Uterine smooth muscle cell (primary cell): ENCODE measurements around the gene CDC42SE1. TPM values are rescaled to one million over a fixed set of nuclear protein-coding genes. Genes with fewer than 3 reads are reported as not detected.

Experiments
- total RNA-seq: library from RNA; depleted of rRNA; stranded (reverse); fragments of >200 nt; gene quantifications from 2 replicates; pipeline ENCODE4 v1.2.3, GENCODE V29; 2014

Gene CDC42SE1
- total RNA-seq, result 41.1 and 44.4 TPM in 2 replicates

DNA sequence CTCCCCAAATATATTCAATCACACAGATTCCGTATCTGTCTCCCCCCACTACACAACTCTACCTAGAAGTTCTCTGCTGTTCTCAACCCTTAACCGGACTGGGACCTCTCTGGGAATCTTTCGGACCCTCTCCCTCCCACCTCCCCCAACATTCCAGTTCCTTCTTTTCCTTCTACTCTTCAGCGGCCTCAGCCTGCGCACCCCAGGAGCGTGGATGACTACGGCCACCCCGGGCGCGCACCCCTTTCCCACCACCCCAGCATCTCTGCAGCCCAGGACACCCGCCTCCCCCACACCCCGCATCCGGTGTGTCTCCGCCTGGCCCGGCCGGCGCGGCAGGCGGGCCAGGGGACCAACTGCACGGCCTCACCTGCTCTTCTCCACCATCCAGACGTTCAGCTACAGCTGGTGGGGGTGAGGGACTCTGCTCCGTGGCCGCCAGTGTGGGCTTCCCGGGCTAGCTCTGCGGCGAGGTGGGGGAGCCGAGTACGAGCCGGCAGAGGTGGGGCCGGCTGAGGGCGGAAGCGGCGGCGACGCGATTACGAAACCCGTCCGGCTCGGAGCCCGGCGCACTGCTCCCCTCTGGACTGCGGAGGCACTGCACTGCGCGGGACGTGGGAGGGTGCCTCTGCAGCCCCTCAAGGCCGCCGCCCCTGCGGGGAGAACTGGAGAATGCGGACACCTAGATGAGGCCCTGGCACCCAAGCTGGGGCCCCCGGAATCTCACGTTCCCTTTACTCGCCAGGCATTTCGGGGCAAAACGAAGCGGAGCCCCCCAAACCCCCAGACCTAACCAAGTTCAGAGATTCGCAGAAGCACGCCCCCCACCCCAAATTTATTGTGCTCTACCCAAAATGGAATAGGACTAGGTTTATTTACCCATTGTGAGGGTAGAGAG, at the start of gene CDC42SE1:
Gene CDC42SE1 (minus strand): TSS at position 514 of the 898 bp plus-strand sequence. CDS start 3,892 bp downstream, outside the sequence.

DNA sequence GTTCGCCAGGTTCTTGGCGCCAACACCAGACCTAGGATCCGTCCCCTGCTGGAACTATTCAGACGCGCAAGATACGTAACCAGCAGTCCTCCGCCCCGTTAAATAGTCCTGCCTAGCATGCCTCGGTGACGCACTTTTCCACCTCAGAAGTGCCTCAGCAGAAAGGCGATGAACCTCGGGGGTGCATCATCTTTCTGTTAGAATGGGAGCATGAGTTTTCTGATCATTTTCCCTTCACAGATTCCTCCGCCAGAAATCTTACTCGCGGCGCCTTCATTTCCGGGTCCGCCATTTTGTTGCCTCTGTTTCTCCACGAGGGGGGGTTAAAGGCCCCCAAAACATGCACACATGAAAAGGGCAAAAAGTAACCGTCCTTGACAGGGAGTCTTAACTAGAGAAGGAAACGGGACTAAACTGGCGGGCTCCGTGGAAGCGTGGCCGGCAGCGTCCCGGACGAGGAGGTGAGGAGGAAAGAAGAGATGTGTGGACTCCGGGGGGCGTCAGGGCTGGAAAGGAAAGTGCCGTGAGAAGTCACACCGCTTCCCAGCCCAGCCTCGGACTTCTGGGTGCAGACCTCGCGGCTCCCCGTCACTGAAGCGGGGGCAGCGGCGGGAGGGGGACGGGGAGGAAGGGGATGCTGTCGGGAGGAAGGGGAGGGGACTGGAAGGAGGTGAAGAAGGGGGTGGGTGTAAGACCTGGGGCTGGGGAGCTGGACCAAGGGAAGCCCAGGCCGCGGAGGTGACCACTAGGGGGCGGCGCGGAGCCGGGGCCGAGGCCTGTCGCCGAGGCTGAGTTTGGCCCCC, 11.3 kb upstream of the CDC42SE1 start, which contains the start of gene GABPB2:
Gene GABPB2 (plus strand): TSS at position 288 of the 803 bp plus-strand sequence. CDS start 17,429 bp downstream, outside the sequence.

GRCh38 chr1:151060007-151060656, 710 bp upstream of the CDC42SE1 start, which contains the start of gene MLLT11:
Gene MLLT11, plus strand, starts transcription at chr1:151060397. Its CDS starts 6,828 bp downstream, at chr1:151067225.

GRCh38 chr1:151047591-151047924, 11.9 kb downstream of the CDC42SE1 start, which contains the start of gene C1orf56:
Gene C1orf56, plus strand, starts transcription at chr1:151047751. Its CDS starts 97 bp downstream, at chr1:151047848.

GRCh38 chr1:151036356-151036755, 23.1 kb downstream of the CDC42SE1 start, which contains the start of gene BNIPL:
Gene BNIPL, plus strand, starts transcription at chr1:151036586. Its CDS starts 140 bp downstream, at chr1:151036726.

GRCh38 chr1:151008244-151009205, 50.9 kb downstream of the CDC42SE1 start, which contains the start of gene PRUNE1:
Gene PRUNE1, plus strand, starts transcription at chr1:151008449. Its CDS starts 184 bp downstream, at chr1:151008633.

GRCh38 chr1:151006327-151007052, 52.9 kb downstream of the CDC42SE1 start, which contains the start of gene MINDY1:
Gene MINDY1, minus strand, starts transcription at chr1:151006902. Its CDS starts 4,285 bp downstream, at chr1:151002617.

Other genes with a start within 250 kb of the CDC42SE1 start
- 38.3 and 52.6 TPM in 2 replicates for gene ARNT, start 183.0 kb downstream of the CDC42SE1 start, total RNA-seq
- not detected in 2 replicates for gene CTXND2, start 172.5 kb downstream of the CDC42SE1 start, total RNA-seq
- 31.2 and 35.1 TPM in 2 replicates for gene SETDB1, start 133.3 kb downstream of the CDC42SE1 start, total RNA-seq
- gene CERS2, start 84.8 kb downstream of the CDC42SE1 start, total RNA-seq, result 78.4 and 110 TPM in 2 replicates
- gene ANXA9, start 77.3 kb downstream of the CDC42SE1 start, total RNA-seq, result 1.1 and 1.3 TPM in 2 replicates
- 5.7 and 6.0 TPM in 2 replicates for gene MINDY1, start 52.7 kb downstream of the CDC42SE1 start, total RNA-seq
- gene PRUNE1, start 51.2 kb downstream of the CDC42SE1 start, total RNA-seq, result 4.0 and 4.6 TPM in 2 replicates
- gene BNIPL, start 23.0 kb downstream of the CDC42SE1 start, total RNA-seq, result 0.11 and 1.00 TPM in 2 replicates
- gene C1orf56, start 11.9 kb downstream of the CDC42SE1 start, total RNA-seq, result 1.4 and 1.7 TPM in 2 replicates
- gene MLLT11, start 775 bp upstream of the CDC42SE1 start, total RNA-seq, result 5.0 and 6.9 TPM in 2 replicates
- gene GABPB2, start 11.1 kb upstream of the CDC42SE1 start, total RNA-seq, result 15.6 and 18.4 TPM in 2 replicates
- gene SEMA6C, start 87.0 kb upstream of the CDC42SE1 start, total RNA-seq, result 0.66 and 0.75 TPM in 2 replicates
- gene TNFAIP8L2, start 97.0 kb upstream of the CDC42SE1 start, total RNA-seq, result not detected in 2 replicates
- gene LYSMD1, start 106.3 kb upstream of the CDC42SE1 start, total RNA-seq, result 5.6 and 6.7 TPM in 2 replicates
- gene SCNM1, start 106.5 kb upstream of the CDC42SE1 start, total RNA-seq, result 18.4 and 23.9 TPM in 2 replicates
- 0.22 TPM in 1 of 2 replicates, not detected in the other for gene TMOD4, start 116.4 kb upstream of the CDC42SE1 start, total RNA-seq
- gene VPS72, start 130.6 kb upstream of the CDC42SE1 start, total RNA-seq, result 50.7 and 54.9 TPM in 2 replicates
- 66.1 and 76.1 TPM in 2 replicates for gene PIP5K1A, start 138.9 kb upstream of the CDC42SE1 start, total RNA-seq
- 243 and 344 TPM in 2 replicates for gene PSMD4, start 195.1 kb upstream of the CDC42SE1 start, total RNA-seq
- 12.5 and 12.6 TPM in 2 replicates for gene ZNF687, start 222.7 kb upstream of the CDC42SE1 start, total RNA-seq